ENCODE results near the gene PHF19.

Gene PHF19

DNA sequence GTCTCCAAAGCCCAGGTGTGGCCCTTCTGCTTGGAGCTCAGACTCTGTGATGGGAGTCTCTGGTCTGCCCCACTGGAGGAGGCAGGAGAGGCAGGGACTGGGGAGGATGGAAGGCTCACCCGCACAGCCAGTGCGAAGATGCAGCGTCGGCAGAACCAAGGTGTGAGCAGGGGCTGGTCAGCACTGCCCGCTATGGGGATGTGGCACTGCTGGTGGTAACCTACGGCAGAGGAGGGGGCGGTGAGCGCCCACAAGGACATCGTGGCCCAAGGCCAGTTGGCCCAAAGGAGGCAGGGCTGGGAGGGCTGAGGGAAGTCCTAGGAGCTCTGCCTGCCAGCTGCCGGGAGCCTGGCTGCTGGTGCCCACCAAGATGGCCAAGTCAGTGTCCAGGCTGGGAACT lies 7.3 kb downstream of the PHF19 start:
- Histone ChIP-seq H3K27ac (peak overlapping the region; percentile 89 to 95), H3K4me3 (no peak overlapping the region)
- TF ChIP-seq, protein P1, sequence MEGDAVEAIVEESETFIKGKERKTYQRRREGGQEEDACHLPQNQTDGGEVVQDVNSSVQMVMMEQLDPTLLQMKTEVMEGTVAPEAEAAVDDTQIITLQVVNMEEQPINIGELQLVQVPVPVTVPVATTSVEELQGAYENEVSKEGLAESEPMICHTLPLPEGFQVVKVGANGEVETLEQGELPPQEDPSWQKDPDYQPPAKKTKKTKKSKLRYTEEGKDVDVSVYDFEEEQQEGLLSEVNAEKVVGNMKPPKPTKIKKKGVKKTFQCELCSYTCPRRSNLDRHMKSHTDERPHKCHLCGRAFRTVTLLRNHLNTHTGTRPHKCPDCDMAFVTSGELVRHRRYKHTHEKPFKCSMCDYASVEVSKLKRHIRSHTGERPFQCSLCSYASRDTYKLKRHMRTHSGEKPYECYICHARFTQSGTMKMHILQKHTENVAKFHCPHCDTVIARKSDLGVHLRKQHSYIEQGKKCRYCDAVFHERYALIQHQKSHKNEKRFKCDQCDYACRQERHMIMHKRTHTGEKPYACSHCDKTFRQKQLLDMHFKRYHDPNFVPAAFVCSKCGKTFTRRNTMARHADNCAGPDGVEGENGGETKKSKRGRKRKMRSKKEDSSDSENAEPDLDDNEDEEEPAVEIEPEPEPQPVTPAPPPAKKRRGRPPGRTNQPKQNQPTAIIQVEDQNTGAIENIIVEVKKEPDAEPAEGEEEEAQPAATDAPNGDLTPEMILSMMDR (IDR thresholded peaks at IDR 0.05), result no peak
- DNase-seq (ENCODE audit: low spot score), result no peak

DNA sequence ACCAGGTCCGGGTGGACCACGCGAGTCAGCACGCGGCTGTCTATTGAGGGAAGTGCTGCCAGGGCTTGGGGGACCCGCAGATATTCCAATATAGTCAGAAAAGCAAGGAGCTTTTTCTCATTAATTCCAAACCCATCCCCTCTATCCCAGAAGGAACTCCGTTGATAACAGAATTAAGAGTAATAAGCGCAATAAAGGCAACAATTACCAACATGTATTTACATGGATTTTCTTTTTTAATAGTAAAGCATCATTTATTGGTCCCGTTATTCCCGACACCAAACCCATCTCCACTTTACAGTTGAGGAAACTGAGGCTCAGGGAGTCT lies 7.7 kb downstream of the PHF19 start:
- Histone ChIP-seq H3K4me3 (peak overlapping the region; percentile 79), H3K27ac (peak overlapping the region; percentile 89 to 95)
- TF ChIP-seq, protein P1 (IDR thresholded peaks at IDR 0.05), result no peak
- DNase-seq (ENCODE audit: low spot score), result no peak

DNA sequence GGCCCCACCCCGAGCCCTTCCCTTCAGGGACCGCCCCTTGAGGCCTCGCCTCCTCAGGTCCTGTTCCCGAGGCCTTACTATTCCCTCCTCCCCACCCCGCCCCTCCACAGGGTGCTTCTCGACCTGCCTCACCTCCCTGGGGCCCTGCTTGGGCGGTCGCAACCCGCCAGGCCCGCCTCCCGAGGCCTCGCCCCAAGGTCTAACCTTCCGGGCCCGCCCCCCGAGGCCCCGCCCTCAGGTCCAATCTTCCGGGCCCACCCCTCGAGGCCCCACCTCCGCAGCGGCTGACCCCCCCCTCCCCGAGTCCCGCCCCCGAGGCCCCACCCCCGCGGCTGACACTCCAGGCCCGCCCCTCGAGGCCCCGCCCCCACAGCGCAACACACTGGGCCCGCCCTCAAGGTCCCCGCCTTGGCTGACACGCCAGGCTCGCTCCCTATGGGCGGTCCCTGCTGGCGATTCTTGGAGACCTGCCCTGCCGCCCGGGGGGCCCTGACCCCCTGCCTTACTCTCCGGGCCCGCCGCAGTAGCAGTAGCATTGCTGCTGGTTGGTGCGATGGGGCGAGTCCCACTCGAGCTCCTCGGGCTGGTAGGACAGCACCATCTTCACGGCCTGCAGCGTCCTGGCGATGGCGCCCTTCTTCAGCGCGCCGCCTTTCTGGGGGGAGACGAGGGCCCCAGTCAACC lies 8.2 kb downstream of the PHF19 start:
- TF ChIP-seq, protein P1 (IDR thresholded peaks at IDR 0.05), result no peak
- peak overlapping the region; percentile 79 for H3K4me3 ChIP-seq
- peak overlapping the region; percentile 89 to 95 for H3K27ac ChIP-seq
- peak; percentile 99 for DNase-seq (ENCODE audit: low spot score)

DNA sequence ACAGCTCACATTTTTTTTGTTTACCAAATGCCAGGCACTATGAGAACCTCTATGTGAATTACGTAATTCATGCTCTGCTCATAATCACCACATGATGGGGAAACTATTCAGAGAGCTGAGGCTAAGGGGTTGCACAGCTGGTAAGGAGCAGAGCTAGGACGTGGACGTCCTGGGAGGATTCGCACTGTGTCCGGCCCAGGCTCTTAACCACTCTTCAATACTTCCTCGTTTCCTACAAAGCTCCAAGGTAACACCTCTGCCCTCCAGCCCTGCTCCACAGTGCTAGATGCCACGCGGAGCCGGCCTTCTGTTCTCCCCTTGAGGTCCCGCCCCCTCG lies 8.7 kb downstream of the PHF19 start:
- TF ChIP-seq, protein P1 (IDR thresholded peaks at IDR 0.05), result no peak
- Histone ChIP-seq H3K27ac (peak overlapping the region; percentile 89 to 95), H3K4me3 (peak overlapping the region; percentile 79)
- no peak for DNase-seq (ENCODE audit: low spot score)

DNA sequence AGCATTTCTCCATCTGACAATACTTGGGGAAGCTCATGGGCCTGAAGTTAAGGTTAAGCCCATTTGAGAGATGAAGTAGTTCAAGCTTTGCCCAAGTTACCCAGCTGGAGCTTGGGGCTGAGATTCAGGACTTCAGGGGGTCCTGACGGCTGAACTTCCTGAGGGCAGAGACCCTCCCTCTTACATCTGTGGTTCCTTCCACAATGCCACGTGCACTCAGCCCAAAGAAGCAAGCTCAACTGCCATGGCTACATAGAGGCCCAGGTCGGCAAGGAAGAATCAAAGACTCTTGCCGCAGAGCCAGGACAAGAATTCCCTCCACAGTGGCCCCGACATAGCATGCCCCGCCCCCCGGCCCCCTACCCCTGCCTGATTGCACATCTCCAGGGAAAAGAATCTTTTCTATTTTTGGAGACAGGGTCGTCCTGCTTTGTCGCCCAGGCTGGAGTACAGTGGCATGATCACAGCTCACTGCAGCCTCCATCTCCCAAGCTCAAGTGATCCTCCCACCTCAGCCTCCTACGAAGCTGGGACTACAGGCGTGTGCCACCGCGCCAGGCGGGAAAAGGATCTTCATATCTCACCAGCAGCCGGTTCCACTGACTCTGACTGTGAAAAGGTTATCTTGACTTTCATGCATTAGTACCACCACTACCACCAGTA lies 9.2 kb downstream of the PHF19 start:
- TF ChIP-seq, protein P1 (IDR thresholded peaks at IDR 0.05), result no peak
- DNase-seq (ENCODE audit: low spot score), result no peak
- H3K27ac ChIP-seq, result peak overlapping the region; percentile 89 to 95
- H3K4me3 ChIP-seq, result peak overlapping the region; percentile 79

DNA sequence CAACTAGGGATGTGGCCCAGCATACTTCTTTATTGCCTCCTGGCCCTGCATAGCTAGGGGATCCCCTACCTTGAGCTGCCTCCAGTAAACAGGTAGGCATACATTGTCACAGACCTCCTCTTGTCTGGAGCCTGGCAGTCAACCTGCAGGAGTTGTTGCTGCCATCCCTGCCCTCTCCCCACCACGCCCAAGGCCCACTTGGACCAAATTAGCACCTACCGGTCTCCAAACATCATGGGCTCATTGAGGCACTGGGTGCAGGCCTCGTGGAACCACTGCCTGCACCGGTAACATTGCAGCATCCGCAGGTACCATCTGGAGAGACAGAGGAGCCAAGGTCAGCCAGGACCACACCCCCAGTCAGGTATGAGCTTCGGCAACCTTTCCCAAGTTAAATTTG lies 10.3 kb downstream of the PHF19 start:
- H3K27ac ChIP-seq, result no peak overlapping the region
- H3K4me3 ChIP-seq, result no peak overlapping the region
- TF ChIP-seq, protein P1 (IDR thresholded peaks at IDR 0.05), result no peak
- no peak for DNase-seq (ENCODE audit: low spot score)

DNA sequence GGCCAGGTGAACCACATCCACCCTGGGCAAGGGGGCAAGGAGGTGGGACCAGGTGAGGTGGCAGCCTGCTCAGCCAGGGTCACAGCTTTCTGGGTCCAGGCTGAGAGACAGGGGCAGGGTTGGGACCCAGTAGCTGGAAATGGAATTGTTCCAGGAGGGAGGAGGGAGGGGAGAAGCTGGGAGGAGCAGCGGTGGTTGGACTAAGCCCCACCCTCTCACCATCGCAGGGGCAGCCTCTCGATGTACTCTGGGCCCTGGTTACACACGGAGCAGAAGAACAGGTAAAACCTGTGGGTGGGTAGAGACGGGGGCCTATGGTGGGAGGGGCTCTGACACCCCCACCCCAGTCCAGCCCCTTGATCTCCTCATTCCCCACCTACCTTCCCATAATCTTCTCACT lies 11.2 kb downstream of the PHF19 start:
- H3K27ac ChIP-seq, result no peak overlapping the region
- no peak for DNase-seq (ENCODE audit: low spot score)
- no peak overlapping the region for H3K4me3 ChIP-seq
- TF ChIP-seq, protein P1 (IDR thresholded peaks at IDR 0.05), result no peak

All from coronary artery (tissue), 2 donors.